Osteoblast (primary cell): Measurements from ENCODE around the gene SPEG. TPM values are rescaled to one million over a fixed set of nuclear protein-coding genes. Genes with fewer than 3 reads are reported as not detected.
"Not testable (repeated sequence)": the region's sequence is repeated elsewhere in the genome, so short reads cannot be mapped to it uniquely, and the experiment has no call there.

Experiments
- DNase-seq: peaks from one replicate; pipeline ENCODE4 v3.0.0; 2011; ENCODE audit warnings: low spot score, mixed read lengths; ENCODE audit not compliant: insufficient read length; ENCODE audit errors: missing footprints
- H2AFZ ChIP-seq: 2 replicates; pipeline ENCODE4 v1.6.0; 2011; ENCODE audit warnings: mild to moderate bottlenecking, low read length
- H3K27ac ChIP-seq: 2 replicates; pipeline ENCODE4 v1.5.1; 2011; ENCODE audit warnings: mild to moderate bottlenecking, low read depth, low read length, moderate library complexity
- H3K27me3 ChIP-seq: 2 replicates; pipeline ENCODE4 v1.6.0; 2012; ENCODE audit warnings: mild to moderate bottlenecking, control low read depth, inconsistent platforms, low read length, moderate library complexity; ENCODE audit not compliant: insufficient read depth
- H3K36me3 ChIP-seq: 2 replicates; pipeline ENCODE4 v1.5.1; 2011; ENCODE audit warnings: mild to moderate bottlenecking, low read length, control low read depth, moderate library complexity; ENCODE audit not compliant: insufficient read depth
- H3K4me1 ChIP-seq: 2 replicates; pipeline ENCODE4 v1.5.1; 2011; ENCODE audit warnings: mild to moderate bottlenecking, low read length, control low read depth, moderate library complexity; ENCODE audit not compliant: insufficient read depth
- H3K4me2 ChIP-seq: 2 replicates; pipeline ENCODE4 v1.6.0; 2011; ENCODE audit warnings: mild to moderate bottlenecking, low read length; ENCODE audit not compliant: insufficient read depth
- H3K4me3 ChIP-seq: fragments of 200-600 bp; sonication (generic); 3 replicates; pipeline ENCODE4 v1.5.1; 2012; ENCODE audit warnings: mild to moderate bottlenecking, low read length, inconsistent platforms; ENCODE audit not compliant: insufficient read depth
- H3K79me2 ChIP-seq: 2 replicates; pipeline ENCODE4 v1.6.0; 2012; ENCODE audit warnings: mild to moderate bottlenecking, low read length, control low read depth, inconsistent platforms; ENCODE audit not compliant: insufficient read depth
- H3K9me3 ChIP-seq: 2 replicates; pipeline ENCODE4 v1.5.1; 2011; ENCODE audit warnings: low read depth, low read length, control low read depth
- H4K20me1 ChIP-seq: 2 replicates; pipeline ENCODE4 v1.6.0; 2012; ENCODE audit warnings: mild to moderate bottlenecking, low read length, control low read depth; ENCODE audit not compliant: insufficient read depth
- CTCF ChIP-seq: IDR thresholded peaks from 2 replicates; pipeline ENCODE4 v1.5.1; 2011; ENCODE audit warnings: mild to moderate bottlenecking, low read depth, low read length, moderate library complexity; ENCODE audit errors: extremely low read depth
- total RNA-seq: library from RNA; depleted of rRNA; stranded (reverse); fragments of >200 nt; gene quantifications from 2 replicates; pipeline ENCODE4 v1.2.3, GENCODE V29; 2012

Gene SPEG
- total RNA-seq, 1 donor: 26.4 TPM

DNA sequence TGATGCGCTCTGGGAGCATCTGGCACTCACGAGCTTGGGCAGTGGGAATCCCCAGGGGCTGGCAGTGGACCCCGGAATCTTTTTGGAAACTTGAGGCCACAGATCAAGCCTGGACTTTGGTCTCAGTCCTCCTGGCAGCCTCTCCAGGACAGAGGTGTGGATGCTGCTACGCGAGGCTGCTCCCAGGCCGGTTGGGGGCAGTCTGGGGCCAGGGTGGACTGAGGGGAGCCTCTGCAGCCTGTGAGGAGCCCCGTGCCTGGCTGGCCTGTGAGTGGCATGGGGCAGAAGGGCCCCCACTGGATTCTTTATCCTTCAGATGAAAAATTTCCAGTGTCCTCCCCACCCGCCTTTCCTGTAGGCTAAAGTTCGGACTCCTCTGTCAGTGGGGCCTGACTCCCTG is 29.2 kb upstream of the SPEG start:
- H3K9me3 ChIP-seq: no peaks in the 10 kb centered on the region
- peak; percentile 38 for DNase-seq
- no peak overlapping the region for H3K4me2 ChIP-seq
- no peaks in the 10 kb centered on the region for H3K36me3 ChIP-seq
- H2AFZ ChIP-seq: peak overlapping the region; percentile 34
- peaks cover 24% of the 10 kb centered on the region for H3K4me1 ChIP-seq
- peak; percentile 15 for TF ChIP-seq CTCF
- H3K27ac ChIP-seq: no peak overlapping the region
- H3K79me2 ChIP-seq: no peaks in the 10 kb centered on the region
- H3K4me3 ChIP-seq: no peak overlapping the region
- H4K20me1 ChIP-seq: no peaks in the 10 kb centered on the region
- no peaks in the 10 kb centered on the region for H3K27me3 ChIP-seq

DNA sequence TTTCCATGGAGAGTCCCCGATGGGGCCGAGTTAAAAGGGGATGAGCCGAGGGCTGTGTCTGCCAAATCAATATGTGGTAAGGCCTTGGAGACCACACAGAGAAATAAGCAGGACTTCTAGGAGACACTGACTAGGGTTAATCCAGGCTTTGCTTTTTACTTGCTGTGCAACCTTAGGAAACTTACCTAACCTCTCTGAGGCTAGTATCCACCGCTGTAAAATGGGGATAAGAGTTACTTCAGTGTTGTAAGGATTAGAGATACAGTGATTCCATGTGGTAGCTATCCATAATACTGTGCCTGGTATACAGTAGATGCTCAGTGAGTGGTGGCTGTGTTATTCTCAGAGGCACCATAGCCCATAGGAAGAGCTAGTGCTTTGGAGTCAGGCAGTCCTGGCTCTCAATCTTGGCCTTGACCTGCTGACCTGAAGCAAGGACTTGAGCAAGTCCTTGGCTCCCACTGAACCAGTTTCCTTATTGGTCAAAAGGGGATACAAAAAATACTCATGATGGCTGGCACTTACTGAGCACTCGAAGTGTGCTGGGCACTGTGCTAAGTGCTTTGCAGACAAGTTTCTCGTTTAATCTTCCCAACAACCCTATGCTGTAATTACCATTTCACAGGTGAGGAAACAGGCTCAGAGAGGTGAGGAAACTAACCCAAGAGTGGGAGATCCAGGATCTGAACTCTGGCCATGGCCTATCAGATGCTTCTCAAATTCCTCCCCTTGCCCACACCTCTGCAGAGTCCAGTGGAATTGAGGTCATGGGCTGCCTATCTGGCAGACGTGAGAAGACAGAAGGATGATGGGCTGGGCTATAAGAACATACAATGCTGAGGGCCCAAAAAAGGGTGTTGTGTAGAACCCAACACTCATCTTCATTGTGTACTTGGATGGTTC is 28.4 kb upstream of the SPEG start:
- peak; percentile 65 for DNase-seq
- peak overlapping the region; percentile 30 for H3K4me2 ChIP-seq
- H3K9me3 ChIP-seq: no peaks in the 10 kb centered on the region
- no peak overlapping the region for H3K4me3 ChIP-seq
- no peaks in the 10 kb centered on the region for H3K79me2 ChIP-seq
- peak overlapping the region; percentile 51 for H2AFZ ChIP-seq
- TF ChIP-seq CTCF: no peak
- no peaks in the 10 kb centered on the region for H3K27me3 ChIP-seq
- H3K36me3 ChIP-seq: no peaks in the 10 kb centered on the region
- H4K20me1 ChIP-seq: no peaks in the 10 kb centered on the region
- H3K4me1 ChIP-seq: peaks cover 24% of the 10 kb centered on the region
- H3K27ac ChIP-seq: peak overlapping the region; percentile 93

DNA sequence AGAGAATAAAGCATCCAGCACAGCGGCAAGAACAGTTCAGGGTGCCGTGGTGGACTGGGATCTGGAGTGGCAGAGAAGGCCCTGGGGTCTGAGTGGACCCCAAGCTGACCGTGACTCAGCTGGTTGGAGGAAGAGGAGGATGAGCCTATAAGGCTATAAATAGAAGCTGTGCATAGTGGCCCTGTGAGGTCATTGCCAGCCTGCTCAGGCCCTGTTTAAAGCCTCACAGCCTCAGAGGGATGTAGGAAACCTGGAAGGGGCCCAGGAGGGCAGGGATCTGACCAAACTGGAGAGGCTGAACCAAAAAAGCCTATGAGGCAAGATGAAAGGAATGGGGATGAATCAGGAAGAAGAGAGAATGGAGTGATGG is 27.8 kb upstream of the SPEG start:
- H3K9me3 ChIP-seq: no peaks in the 10 kb centered on the region
- peak overlapping the region; percentile 93 for H3K27ac ChIP-seq
- no peak for TF ChIP-seq CTCF
- H3K4me1 ChIP-seq: peaks cover 24% of the 10 kb centered on the region
- H3K4me2 ChIP-seq: peak overlapping the region; percentile 30
- no peaks in the 10 kb centered on the region for H3K79me2 ChIP-seq
- H2AFZ ChIP-seq: peak overlapping the region; percentile 51
- peak; percentile 98 for DNase-seq
- H3K36me3 ChIP-seq: no peaks in the 10 kb centered on the region
- H3K27me3 ChIP-seq: no peaks in the 10 kb centered on the region
- no peak overlapping the region for H3K4me3 ChIP-seq
- H4K20me1 ChIP-seq: no peaks in the 10 kb centered on the region

DNA sequence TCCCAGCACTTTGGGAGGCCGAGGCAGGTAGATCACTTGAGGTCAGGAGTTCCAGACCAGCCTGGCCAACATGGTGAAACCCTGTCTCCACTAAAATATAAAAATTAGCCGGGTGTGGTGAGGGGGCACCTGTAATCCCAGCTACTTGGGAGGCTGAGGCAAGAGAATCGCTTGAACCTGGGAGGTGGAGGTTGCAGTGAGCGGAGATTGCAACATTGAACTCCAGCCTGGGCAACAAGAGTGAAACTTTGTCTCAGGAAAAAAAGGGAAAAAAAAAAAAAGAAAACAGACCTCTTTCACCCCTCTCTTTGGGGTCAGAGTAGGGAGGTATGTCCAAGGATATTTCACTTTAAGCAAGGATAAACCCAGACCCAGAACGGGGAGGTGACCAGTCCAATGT is 27.3 kb upstream of the SPEG start:
- not testable (repeated sequence) for H4K20me1 ChIP-seq, H3K79me2 ChIP-seq, H3K36me3 ChIP-seq, H3K27me3 ChIP-seq, H3K4me3 ChIP-seq, H3K9me3 ChIP-seq, DNase-seq
- peaks cover 24% of the 10 kb centered on the region for H3K4me1 ChIP-seq
- H3K27ac ChIP-seq: peak overlapping the region; percentile 93
- H2AFZ ChIP-seq: peak overlapping the region; percentile 51
- H3K4me2 ChIP-seq: peak overlapping the region; percentile 30
